GM21717 (cell line): ENCODE measurements around the gene CHL1.

ENCODE experiments used
- ATAC-seq: cut with Tn5 transposase; IDR thresholded peaks from one replicate; pipeline ENCODE4 v1.9.1; 2021; ENCODE audit warnings: mild to moderate bottlenecking, moderate library complexity; ENCODE audit not compliant: unreplicated experiment

The CHL1 gene

DNA sequence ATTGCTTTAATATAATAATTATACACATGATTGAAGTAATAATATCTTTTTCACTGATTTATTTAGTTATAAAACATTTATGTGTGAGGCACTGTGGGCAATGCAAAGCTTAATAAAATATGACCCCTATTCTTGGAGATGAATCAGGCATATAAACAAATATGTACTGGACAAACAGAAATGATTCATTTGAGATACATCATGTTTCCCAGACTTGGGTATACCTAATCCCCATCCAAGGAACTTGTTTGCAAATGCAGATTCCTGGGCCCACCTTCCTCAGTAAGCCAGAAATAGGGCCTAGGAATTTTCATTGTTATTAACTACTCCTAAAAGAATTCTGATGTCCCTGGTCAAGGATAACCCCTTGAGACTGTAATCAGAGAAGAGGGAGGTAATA is 184.2 kb downstream of the CHL1 start:
- no peak for ATAC-seq

GRCh38 chr3:385151-385550 is 188.6 kb downstream of the CHL1 start:
- no peak for ATAC-seq

- no peak for ATAC-seq
Measured at GRCh38 chr3:394775-395174, 198.2 kb downstream of the CHL1 start.

- ATAC-seq = no peak
Measured at GRCh38 chr3:396293-396692, 199.7 kb downstream of the CHL1 start.

GRCh38 chr3:399647-400046 is 203.1 kb downstream of the CHL1 start:
- ATAC-seq = no peak

GRCh38 chr3:403826-404225 is 207.3 kb downstream of the CHL1 start:
- no peak for ATAC-seq

GRCh38 chr3:409011-409410 is 212.4 kb downstream of the CHL1 start:
- ATAC-seq = no peak

DNA sequence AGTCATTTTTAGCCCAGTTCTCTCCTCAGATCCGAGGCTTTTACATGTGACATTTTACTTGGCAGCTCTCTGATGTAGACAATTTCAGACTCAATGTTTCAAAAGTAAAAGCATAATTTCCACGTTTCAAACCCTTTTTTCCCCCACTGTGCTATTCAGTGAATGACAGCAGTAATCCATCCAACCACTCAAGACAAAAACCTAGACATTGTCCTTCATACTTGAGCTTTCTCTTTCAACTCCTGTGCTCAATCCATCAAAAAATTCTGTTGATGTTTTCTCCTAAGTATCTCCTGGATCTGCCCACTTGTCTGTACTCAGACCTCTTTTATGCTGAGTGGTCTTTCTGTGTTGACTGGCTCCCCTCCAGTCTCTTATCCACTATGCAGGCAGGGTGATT is 214.7 kb downstream of the CHL1 start:
- ATAC-seq = no peak

- no peak for ATAC-seq
Measured at GRCh38 chr3:414063-414462, 217.5 kb downstream of the CHL1 start.

- ATAC-seq = no peak
Measured at GRCh38 chr3:418239-418929, 221.8 kb downstream of the CHL1 start.

- peak; percentile 90 for ATAC-seq
Measured at GRCh38 chr3:420584-420983, 224.0 kb downstream of the CHL1 start.

GRCh38 chr3:425079-425478 is 228.5 kb downstream of the CHL1 start:
- ATAC-seq = no peak

DNA sequence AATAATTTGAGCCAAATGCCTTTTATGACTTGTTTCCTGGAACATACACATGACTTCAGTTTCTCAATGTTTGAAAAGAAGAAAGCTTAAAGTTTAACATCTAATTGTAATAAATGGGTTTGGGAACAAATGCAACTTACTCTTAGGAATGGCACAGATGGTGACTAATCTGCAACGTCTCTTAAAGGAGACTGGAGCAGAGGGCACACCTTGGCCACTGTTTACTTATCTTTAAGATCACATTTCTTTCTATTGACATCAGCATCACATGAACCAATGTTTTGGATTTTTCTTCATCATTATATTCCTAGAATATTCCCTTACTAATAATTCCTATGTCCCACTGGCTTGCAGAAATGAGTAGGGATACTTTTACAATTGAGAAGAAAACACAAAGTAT is 229.5 kb downstream of the CHL1 start:
- no peak for ATAC-seq

GRCh38 chr3:427128-427527 is 230.6 kb downstream of the CHL1 start:
- ATAC-seq = no peak

DNA sequence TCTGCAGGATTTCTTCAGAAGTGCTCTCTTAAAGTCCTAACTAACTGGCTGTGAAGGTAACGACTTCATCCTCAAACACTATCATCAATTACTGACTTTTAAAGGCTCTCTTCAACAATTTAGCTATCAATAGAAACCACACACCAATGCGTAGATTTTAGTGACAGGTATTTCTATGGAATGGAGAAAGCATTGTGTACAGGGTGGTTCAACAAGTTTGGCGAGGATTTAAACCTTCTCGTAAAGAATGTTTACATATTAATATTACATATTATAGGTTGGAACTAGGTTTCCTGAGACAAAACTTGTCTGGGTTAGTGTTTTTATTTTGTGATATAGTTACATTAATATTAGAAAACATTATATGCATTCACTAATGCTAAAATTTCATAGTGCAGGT is 233.6 kb downstream of the CHL1 start:
- no peak for ATAC-seq

DNA sequence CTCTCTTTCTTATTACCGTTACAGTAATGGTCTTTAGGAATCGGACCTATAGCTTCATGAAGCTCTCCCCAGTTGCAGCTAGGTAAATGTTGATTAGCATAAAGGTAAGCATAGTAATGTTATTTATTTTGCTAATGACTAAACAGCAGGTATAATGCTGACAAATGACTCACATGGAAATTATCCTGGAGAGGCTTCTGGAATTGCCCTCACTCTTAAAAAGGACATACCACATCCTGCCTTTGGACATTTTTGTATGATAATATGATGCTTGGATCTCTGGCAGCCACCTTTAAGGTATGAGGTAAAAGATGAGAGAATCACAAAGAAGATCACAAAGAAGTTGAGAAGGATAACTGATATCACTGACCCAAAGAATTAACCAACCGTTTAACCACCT is 238.6 kb downstream of the CHL1 start:
- no peak for ATAC-seq

DNA sequence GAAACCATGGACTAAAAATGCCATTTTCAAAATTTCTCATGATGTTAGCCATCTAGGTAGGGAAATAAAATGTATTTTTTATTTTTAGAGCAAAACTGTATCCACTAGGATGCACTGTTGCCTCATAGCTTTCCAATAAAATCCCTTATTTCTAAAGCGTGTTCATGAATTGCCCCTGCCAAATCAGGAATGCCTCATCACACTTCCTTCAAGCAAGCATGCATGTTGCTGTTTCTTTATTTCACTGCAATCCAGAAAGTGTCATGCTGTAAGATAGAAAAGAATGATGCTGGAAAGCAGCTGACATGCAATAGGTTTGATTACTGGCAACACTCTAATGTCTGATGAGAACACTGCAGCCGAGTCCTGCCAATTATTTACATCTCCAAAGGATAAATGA is 239.5 kb downstream of the CHL1 start:
- no peak for ATAC-seq

DNA sequence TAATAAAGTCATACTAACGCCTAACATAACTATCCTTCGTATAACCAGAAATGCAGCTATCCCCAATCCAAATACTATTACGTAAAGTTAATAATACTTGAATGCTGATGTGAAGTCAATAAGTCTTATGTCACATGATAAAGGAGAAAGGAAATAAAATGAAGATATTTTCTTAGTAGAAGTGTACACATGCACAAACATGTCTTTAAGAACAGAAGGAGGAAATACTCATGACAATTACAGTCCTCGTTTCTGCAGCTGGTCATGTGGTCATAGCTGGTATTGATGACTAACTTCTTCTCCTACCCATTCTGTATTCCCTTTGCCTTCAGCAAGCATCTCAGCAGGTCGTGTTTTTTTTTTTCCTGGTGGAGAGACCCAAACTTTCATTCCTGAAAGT is 244.3 kb downstream of the CHL1 start:
- ATAC-seq = no peak

DNA sequence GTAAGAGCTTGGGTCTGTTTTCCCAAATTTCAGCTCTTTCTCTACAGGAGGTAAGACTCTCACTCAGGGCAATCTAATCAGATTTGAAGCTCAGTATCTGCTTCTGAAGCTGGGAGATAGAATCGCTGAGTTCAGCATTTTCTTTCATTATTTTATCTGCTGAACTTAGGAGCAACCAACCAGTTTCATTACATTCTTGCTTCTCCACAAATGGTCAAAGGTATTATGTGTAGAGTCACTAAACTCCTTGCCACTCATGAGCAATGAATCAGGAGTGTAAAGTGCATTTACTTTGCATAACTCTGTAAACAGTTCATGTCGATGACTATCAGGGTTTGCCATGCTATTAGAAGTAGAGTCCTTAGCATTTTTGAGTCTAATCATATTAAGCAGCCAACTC is 249.4 kb downstream of the CHL1 start:
- ATAC-seq = no peak

GRCh38 chr3:447671-448070 is 251.1 kb downstream of the CHL1 start:
- no peak for ATAC-seq

DNA sequence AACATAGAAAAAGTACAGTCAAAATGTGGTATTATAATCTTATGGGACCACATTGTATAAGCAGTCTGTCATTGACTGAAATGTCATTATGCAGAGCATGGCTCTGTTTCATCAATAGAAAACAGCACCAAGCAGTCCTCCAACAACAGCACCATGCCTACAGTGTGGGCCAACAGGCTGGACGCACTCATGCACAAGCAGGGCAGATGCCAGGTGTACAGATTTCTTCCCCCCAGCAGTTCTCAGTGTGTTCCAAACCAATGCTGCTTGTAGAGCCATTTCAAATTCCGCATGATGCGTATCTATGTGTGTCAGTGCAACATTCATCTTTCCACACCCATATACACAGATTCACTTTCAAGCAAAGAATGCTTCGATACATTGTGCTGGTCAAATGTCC is 253.1 kb downstream of the CHL1 start:
- no peak for ATAC-seq

DNA sequence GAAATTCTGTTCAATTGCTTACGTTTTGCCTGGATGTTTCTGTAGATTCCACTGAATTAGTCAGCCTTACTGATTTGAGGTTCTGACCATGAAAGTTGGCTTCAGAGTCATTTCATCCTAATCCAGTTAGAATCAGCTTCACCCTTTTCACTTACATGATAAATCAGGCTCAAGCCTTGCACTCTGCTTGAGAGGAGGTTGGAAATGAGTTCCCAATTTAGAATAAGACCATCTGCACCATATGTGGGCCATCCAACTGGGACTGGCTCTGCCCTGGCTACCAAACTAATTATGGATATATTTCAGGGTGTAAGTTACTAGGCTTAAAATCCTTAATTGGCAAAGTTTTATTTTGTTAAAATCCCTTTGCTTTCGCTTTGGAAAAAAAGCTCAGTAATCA is 255.7 kb downstream of the CHL1 start:
- no peak for ATAC-seq

DNA sequence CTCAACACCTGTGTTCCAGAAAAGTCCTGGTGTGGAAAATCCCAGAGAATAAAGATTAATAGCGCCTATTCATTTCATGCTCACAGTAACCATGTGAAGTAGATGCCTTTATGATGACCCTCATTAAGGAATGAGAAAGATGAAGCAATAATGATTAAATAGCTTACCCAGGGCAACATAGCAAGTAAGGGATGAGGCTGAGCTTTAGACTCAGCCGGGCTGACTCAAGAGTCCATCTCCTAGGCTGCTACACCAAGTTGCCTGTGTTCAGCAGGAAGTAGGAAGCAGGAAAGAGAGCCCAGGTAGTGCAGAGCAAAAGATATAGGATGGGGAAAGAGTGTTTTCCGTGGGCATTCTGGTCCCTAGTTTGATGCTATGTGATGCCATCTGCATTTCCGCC is 256.5 kb downstream of the CHL1 start:
- no peak for ATAC-seq
